Stimulated activated CD8-positive, alpha-beta memory T cell treated with anti-CD3 and anti-CD28 coated beads, Interleukin-2, amount 100 ng/mL, for 48 hours (primary cell): Measurements from ENCODE around the gene RAD23A.

ENCODE experiments used
- DNase-seq, 2 donors: peaks; one replicate each; pipeline ENCODE4 v3.0.0-alpha.2; 2020; ENCODE audit warnings: low read depth in 2 of 2

Gene RAD23A

DNA sequence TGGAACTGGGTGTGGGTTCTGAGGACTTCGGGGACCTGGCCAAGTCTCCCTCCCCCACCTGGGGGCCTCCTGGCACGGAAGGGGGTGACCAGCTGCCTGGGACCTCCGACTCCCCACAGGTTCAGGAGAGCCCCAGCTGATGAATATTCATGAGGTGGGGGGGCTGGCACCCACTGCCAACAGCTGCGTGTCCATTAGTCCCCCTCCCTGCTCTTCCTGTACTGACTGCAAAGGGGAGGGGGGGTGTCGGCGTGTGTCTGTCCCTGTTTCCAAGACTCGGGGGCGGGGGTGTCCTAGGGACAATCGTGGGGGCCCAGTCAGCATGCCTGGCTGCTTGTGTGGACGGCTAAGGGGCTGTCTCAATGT, 39.0 kb downstream of the RAD23A start:
- DNase-seq, result no peak

- no peak for DNase-seq
Measured at GRCh38 chr19:12985049-12985776, 39.6 kb downstream of the RAD23A start.

GRCh38 chr19:12986726-12987125, 41.1 kb downstream of the RAD23A start:
- DNase-seq, result no peak

DNA sequence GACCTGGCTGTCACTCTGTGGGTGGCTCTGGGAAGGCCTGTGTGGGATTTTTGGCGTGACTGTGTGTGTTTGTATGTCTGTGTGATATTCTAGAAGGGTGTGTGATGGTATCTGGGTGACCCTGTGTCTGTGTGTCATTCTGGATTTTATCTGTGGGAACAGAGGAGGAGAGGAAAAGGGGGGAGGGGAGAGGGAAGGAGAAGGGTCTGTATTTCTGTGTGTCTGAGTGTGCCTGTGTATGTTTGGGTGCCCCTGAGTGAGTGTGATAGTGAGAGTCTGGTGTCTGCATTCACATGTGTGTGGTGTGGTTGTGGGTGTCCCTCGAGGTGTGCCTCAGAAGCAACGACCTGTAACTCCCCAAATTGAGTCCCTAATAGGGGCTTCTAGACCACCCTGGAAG, 41.5 kb downstream of the RAD23A start:
- DNase-seq, result no peak

GRCh38 chr19:12987781-12988180, 42.1 kb downstream of the RAD23A start:
- DNase-seq, result no peak

DNA sequence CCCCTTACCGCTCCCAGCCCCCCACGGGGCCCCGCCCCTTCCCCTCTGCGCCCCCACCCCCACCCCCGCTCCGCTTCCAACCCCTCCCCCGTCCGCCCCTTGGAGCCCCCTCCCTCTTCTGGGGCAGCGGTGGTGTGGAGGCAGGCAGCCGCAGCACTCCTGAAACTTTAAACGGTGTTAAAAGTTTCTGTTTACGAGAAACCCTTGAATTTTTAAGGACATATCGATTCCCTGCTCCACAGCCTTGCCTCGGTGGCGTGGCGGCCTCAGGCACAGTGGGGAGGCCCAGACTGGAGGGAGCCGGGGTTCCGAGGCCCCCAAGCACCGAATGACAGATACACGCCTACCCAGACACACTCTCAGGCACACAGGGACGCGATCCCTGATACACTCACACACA, 44.8 kb downstream of the RAD23A start:
- DNase-seq, result no peak

- DNase-seq, result no peak
Measured at GRCh38 chr19:12990853-12991252, 45.2 kb downstream of the RAD23A start.

GRCh38 chr19:12991296-12991695, 45.6 kb downstream of the RAD23A start:
- no peak for DNase-seq

DNA sequence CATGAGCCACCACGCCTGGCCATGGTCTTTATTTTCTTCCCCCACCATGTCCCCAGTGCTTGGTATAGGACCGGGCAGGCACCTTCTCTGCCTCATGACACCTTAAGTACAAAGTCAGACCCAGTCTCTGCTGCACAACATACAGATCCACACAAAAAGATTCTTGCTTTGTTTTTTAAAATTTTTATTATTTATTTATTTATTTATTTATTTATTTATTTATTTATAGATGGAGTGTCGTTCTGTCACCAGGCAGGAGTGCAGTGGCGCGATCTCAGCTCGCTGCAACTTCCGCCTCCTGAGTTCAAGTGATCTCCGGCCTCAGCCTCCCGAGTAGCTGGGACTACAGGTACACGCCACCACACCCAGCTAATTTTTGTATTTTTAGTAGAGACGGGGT, 47.1 kb downstream of the RAD23A start:
- DNase-seq, result no peak

GRCh38 chr19:12993562-12993961, 47.9 kb downstream of the RAD23A start:
- DNase-seq, result no peak

DNA sequence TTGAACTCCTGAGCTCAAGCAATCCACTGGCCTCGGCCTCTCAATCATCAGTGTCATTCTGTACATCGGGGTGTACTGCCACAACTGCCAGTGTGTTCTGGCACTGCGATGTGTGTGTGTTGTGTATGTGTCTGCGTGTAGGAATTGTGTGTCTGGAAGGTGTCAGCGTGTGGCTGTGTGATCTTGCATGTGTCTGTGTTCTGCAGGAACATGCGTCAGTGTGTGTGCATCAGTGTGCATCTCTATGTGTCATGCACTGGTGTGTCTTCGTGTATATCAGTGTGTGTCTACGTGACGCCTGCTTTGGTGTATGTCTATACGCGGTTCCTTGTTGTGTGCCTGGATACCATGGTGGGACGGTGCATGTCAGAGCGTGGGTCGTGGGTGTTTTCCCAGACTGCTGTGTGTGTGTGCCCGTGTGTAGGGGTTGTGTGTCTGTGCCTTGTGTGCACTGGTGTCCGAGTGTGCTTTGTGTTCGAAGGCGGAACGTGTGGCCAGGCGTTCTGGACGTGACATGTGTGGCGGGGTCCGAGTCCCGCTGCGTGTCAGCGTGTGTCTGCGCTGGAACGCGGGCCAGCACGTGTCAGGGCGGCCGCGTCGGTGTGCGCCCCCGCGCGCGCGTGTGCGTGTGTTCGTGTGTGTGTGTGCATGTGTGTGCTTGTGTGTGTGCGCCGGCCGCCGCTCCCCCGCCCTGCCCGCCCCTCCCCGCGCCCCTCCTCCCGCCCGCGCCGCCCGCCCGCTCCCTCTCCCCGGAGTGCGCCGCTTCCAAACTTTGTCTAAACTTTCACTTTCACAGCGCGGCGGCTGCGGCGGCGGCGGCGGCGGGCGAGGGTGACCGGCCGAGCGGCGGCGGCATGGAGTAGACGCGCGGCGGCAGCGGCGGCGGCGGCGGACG, 49.3 kb downstream of the RAD23A start, which contains the start of gene NFIX:
NFIX (plus strand) TSS at position 775 of the 895 bp plus-strand sequence. CDS start 363 bp downstream, outside the sequence.
- DNase-seq, result peak in 1 of 2 donors; percentile 46

DNA sequence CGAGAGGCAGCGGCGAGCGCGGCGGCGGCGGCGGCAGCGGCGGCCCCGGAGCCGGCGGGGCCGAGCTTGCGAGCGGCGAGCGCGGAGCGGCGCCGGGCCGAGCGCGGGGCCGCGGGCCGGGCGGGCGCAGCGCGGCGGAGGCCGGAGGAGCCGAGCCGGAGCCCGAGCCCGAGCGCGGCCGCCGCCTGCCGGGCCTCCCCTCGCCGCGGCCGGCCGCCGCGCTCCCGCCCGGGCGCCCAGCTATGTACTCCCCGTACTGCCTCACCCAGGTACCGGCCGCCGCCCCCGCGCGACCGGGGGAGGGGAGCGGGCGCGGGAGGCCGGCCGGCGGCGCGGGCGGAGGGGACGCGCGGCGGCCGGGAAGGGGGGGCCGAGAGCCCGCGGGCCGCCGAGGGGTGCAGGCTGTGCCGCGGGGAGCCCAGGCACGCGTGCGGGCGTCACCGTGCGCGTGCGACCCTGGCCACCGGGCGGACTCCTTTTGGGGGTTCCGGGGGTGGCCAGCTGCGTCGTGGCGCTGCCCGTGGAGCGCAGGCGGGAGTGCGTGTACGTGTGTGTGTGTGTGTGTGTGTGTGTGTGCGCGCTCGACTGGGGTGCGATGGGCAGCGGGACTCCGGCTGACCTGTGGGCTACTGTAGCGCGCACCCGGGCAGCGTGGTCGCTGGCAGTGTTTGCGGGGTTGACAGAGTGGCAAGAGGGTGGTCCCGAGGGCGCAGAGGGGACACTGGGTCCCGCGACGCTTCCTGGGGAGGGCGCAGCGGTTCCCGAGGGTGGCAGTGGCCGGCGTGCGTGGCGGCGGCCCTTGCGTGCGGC, 50.1 kb downstream of the RAD23A start:
- DNase-seq, result no peak

DNA sequence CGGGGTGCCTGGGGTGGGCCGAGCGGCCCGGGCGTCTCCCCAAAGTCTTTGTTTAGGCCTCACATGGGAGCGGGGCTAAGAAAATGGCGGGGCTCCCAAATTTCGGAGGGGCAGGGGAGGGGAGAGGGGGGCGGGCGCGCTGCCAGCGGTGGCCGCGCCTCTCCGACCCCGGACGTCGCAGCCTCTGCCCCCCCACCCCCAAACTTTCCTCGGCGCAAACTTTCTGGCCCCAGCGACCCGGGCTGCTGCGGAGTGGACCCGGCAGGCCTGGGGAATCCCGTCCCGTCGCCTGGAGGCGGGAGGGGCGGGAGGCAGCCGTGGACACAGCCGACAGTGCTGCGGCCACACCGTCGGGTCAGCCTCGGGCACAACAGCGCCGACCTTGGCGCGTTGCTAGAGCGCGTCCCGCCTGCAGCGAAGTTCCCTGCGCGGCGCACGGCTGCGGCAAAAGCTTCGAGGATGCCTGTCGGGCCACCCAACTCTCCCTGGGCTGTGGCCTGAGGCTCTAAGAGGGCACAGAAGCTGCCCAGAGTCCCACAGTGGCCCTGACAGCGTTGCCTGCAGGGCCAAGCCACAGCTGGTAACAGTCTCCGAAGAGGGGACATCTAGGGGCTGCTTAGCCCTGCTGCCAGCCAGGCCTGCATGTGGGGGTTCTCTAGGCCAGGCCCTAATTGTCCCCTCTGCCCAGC, 50.9 kb downstream of the RAD23A start:
- no peak for DNase-seq

GRCh38 chr19:12997179-12997966, 51.7 kb downstream of the RAD23A start:
- no peak for DNase-seq

- no peak for DNase-seq
Measured at GRCh38 chr19:12997967-12998940, 52.6 kb downstream of the RAD23A start.

DNA sequence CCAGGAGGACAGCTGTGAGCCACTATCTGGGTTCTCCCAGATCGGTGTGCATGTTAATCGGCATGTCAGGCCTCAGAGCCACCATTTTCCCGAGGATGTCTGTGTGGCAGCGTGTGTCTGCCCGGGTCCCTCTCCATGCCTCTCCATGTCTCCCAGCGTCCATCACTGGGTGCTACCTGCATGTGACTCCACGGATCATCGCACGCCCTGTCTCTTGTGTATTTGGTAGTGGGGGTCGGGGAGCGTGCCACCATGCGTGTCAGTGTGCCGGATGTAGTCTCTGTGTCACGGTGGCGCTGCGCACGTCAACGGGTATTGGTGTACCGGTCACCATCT, 55.5 kb downstream of the RAD23A start:
- no peak for DNase-seq

DNA sequence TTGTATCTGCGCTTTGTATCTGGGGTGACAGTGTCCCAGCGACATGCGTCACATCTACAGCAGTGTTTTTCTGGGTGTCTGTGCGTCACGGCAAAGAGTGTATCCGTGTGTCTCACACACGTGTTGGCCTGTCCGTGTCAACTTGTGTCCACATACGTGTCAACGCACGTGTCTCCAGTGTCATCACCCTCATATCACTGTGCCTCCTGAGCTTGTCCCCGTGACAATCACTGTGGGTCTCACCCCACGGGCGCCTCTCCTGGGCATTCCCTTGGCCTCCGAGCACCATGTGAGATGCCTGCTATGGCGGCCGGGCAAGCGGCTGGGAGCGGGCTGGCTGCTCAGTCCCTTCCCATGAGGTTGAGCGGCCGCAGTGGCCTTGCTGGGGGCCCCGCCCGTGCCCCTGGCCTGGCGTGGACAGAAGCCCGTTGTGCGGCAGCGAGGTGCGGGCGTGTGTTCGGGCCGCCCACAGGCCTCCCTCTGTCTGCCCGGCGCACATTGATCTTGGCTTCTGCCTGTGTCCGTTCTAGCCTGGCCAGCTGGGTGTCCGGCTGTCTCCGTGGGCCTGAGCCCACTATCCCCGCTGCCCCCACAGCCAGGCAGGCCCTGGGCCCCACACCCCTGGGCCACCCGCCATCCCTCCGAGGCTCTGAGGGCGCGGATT, 56.0 kb downstream of the RAD23A start:
- no peak for DNase-seq

DNA sequence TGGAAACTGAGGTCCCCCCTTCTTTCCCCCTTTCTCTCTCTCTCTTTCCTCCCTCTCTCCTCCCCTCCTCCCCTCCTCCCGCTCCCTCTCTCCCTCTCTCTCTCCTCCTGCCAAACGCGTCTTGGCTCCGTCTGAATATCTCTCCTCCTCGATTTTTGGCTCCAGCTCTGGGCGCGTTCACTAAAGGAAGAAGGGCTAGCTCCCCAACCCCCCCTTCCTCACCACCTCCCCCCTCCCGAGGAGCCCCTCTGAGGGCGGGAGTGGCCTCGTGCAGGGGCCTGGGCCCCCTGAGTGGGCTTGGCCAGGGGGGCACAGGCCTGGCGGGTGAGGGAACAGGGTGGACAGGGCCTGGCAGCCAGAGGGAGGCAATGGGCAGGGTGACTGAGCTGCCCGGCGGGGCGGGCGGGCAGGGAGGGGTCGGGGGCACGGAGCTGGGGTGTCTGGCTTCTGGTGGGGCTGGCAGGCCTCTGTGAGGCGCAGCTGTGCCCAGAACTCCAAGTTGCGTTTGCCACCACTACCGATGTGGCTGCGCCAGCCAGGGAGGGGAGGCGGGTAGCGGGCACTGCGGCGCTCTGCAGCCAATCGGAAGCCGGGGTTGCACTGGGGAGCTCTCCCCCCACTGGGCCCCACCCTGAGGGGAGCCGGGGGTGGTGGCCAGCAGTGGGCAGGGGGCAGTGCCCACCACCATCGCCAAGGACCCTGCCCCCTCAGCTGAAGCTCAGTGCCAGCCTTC, 56.7 kb downstream of the RAD23A start:
- DNase-seq, result no peak
